Mucosa of descending colon (tissue), 3 donors: ENCODE data around the gene ZNF367. TPM values are rescaled to one million over a fixed set of nuclear protein-coding genes. Genes with fewer than 3 reads are reported as not detected.

Source experiments
- ATAC-seq: fragments of 200-7000 bp; cut with Tn5 transposase; one replicate; pipeline ENCODE4 v1.9.1; 2020; ENCODE audit warnings: mild to moderate bottlenecking, moderate library complexity
- DNase-seq, 3 donors: peaks; one replicate each; pipeline ENCODE4 v3.0.0-alpha.2; 2020
- H3K36me3 ChIP-seq: fragments of 200-600 bp; one replicate; pipeline ENCODE4 v1.8.0; 2021; ENCODE audit warnings: low read depth, mild to moderate bottlenecking
- H3K4me1 ChIP-seq: fragments of 200-600 bp; one replicate; pipeline ENCODE4 v1.8.0; 2021; ENCODE audit warnings: low read depth, mild to moderate bottlenecking
- H3K4me3 ChIP-seq: fragments of 200-600 bp; one replicate; pipeline ENCODE4 v1.8.0; 2021; ENCODE audit warnings: mild to moderate bottlenecking
- H3K9me3 ChIP-seq: fragments of 200-600 bp; one replicate; pipeline ENCODE4 v1.8.0; 2021; ENCODE audit warnings: mild to moderate bottlenecking
- CTCF ChIP-seq: fragments of 200-600 bp; IDR thresholded peaks from one replicate; pipeline ENCODE4 v1.8.0; 2022; ENCODE audit warnings: antibody characterized with exemption, mild to moderate bottlenecking
- intact Hi-C, 2 donors: fragments of 100-400 bp; cut with DNase I in 1 of 2; cut with micrococcal nuclease in 1 of 2; formaldehyde crosslinking; loops; one replicate each; pipeline versions ENCODE4 v1.11.0 to v1.11.1; 2022; cut with DNase I, micrococcal nuclease
- total RNA-seq, 3 donors: library from RNA; stranded (reverse); fragmentation: NEBNext Ultra II Directional in 2 of 3; extraction: Animal tissue kit (Norgen Biotek cat#: 25700) in 2 of 3; gene quantifications; one replicate each; pipeline versions ENCODE4 v1.2.1 to v1.2.4, GENCODE V29; 2021 to 2023
- donor health status: DM: no; HTN: no; CAD: no; lungs with moderate emphysema.
- donor health status: DM: no; HTN: no; CAD: no.
- donor health status: DM: no; HTN: yes; CAD: no.

The ZNF367 gene
- total RNA-seq, 3 donors from 2014 or later = 1.4 to 5.1 (median 2.6) TPM

- peak within 1 kb of the TSS; percentile 52 for H3K4me3 ChIP-seq
- intact Hi-C loops = no loop called here
- DNase-seq = peak; percentile 85 to 91 (median 87)
- H3K9me3 ChIP-seq = no peaks in the 10 kb centered on the region
- no peak for TF ChIP-seq CTCF
- peak; percentile 97 for ATAC-seq
- H3K36me3 ChIP-seq = no peaks in the 10 kb centered on the region
- H3K4me1 ChIP-seq = peaks cover 44% of the 10 kb centered on the region
Measured at GRCh38 chr9:96383165-96383942, 34.8 kb downstream of the ZNF367 start, which contains the start of gene SLC35D2. Gene SLC35D2 (minus strand): TSS chr9:96383711. CDS start chr9:96383634, 77 bp downstream.

GRCh38 chr9:96382839-96383164 is 35.4 kb downstream of the ZNF367 start:
- Histone ChIP-seq H3K36me3 (no peaks in the 10 kb centered on the region), H3K9me3 (no peaks in the 10 kb centered on the region), H3K4me1 (peaks cover 49% of the 10 kb centered on the region), H3K4me3 (peak overlapping the region; percentile 52)
- no peak for TF ChIP-seq CTCF
- intact Hi-C loops = no loop called here
- DNase-seq (no peak), ATAC-seq (no peak)

- Histone ChIP-seq H3K36me3 (no peaks in the 10 kb centered on the region), H3K4me3 (no peak overlapping the region), H3K9me3 (no peaks in the 10 kb centered on the region), H3K4me1 (peaks cover 56% of the 10 kb centered on the region)
- ATAC-seq (peak; percentile 17), DNase-seq (no peak)
- intact Hi-C loops = no loop called here
- no peak for TF ChIP-seq CTCF
Measured at GRCh38 chr9:96382175-96382574, 36.0 kb downstream of the ZNF367 start.

- TF ChIP-seq CTCF = no peak
- Histone ChIP-seq H3K36me3 (no peaks in the 10 kb centered on the region), H3K4me1 (peaks cover 58% of the 10 kb centered on the region), H3K4me3 (no peak overlapping the region), H3K9me3 (no peaks in the 10 kb centered on the region)
- intact Hi-C loops = no loop called here
- ATAC-seq (no peak), DNase-seq (no peak)
Measured at GRCh38 chr9:96381696-96382095, 36.5 kb downstream of the ZNF367 start.

- DNase-seq = no peak
- no peak overlapping the region for H3K4me3 ChIP-seq
- peaks cover 52% of the 10 kb centered on the region for H3K4me1 ChIP-seq
- H3K9me3 ChIP-seq = no peaks in the 10 kb centered on the region
- no peak for ATAC-seq
- H3K36me3 ChIP-seq = no peaks in the 10 kb centered on the region
- TF ChIP-seq CTCF = no peak
- intact Hi-C loops = no loop called here
Measured at GRCh38 chr9:96381125-96381524, 37.0 kb downstream of the ZNF367 start.
